GM23338 (cell line): ENCODE results near the gene ELAVL3. TPM values are rescaled to one million over a fixed set of nuclear protein-coding genes. Genes with fewer than 3 reads are reported as not detected.

Experiments
- ATAC-seq: fragments of 200-7000 bp; cut with Tn5 transposase; 3 replicates; pipeline ENCODE4 v1.9.1; 2020
- DNase-seq: peaks from one replicate; pipeline ENCODE4 v3.0.0-alpha.2; 2015; ENCODE audit warnings: low spot score
- H2AFZ ChIP-seq: fragments of 200-600 bp; sonication (generic); 2 replicates; pipeline ENCODE4 v1.8.0; 2016; ENCODE audit warnings: antibody characterized with exemption, mild to moderate bottlenecking, moderate library complexity
- H3F3A ChIP-seq: fragments of 200-600 bp; sonication (generic); replicated peaks from 2 replicates; pipeline ENCODE4 v1.8.0; 2017; ENCODE audit warnings: antibody characterized with exemption, mixed run types, low read depth
- H3K27ac ChIP-seq: fragments of 200-600 bp; sonication (generic); 2 replicates; pipeline ENCODE4 v1.6.1; 2016; ENCODE audit warnings: low read depth
- H3K27me3 ChIP-seq: fragments of 200-600 bp; sonication (generic); 2 replicates; pipeline ENCODE4 v1.8.0; 2016; ENCODE audit warnings: mild to moderate bottlenecking, mixed run types, moderate library complexity; ENCODE audit not compliant: insufficient read depth
- H3K36me3 ChIP-seq: fragments of 200-600 bp; sonication (generic); 2 replicates; pipeline ENCODE4 v1.8.0; 2016; ENCODE audit warnings: mild to moderate bottlenecking; ENCODE audit not compliant: insufficient read depth
- H3K4me1 ChIP-seq: fragments of 200-600 bp; sonication (generic); 2 replicates; pipeline ENCODE4 v1.8.0; 2016; ENCODE audit warnings: mild to moderate bottlenecking, moderate library complexity; ENCODE audit not compliant: insufficient read depth
- H3K4me2 ChIP-seq: fragments of 200-600 bp; sonication (generic); 2 replicates; pipeline ENCODE4 v1.7.1; 2017; ENCODE audit warnings: mixed run types
- H3K4me3 ChIP-seq: fragments of 200-600 bp; sonication (generic); 2 replicates; pipeline ENCODE4 v1.6.1; 2016; ENCODE audit warnings: mixed run types
- H3K79me2 ChIP-seq: fragments of 200-600 bp; sonication (generic); replicated peaks from 2 replicates; pipeline ENCODE4 v1.8.0; 2017; ENCODE audit warnings: mild to moderate bottlenecking; ENCODE audit not compliant: insufficient read depth
- H3K9me2 ChIP-seq: fragments of 200-600 bp; sonication (generic); 2 replicates; pipeline ENCODE4 v1.8.0; 2017; ENCODE audit not compliant: insufficient read depth
- H4K20me1 ChIP-seq: fragments of 200-600 bp; sonication (generic); replicated peaks from 2 replicates; pipeline ENCODE4 v1.8.0; 2017; ENCODE audit warnings: mild to moderate bottlenecking; ENCODE audit not compliant: insufficient read depth
- H3K27ac Mint-ChIP-seq: 2 replicates; pipeline ENCODE4 v1.8.0; 2020; ENCODE audit warnings: inconsistent platforms, mild to moderate bottlenecking, moderate library complexity, mixed read lengths
- H3K27me3 Mint-ChIP-seq: 3 replicates; pipeline ENCODE4 v1.8.0; 2022; ENCODE audit warnings: low read depth, mild to moderate bottlenecking, moderate library complexity, mixed read lengths, inconsistent platforms; ENCODE audit not compliant: insufficient read depth, poor library complexity
- H3K36me3 Mint-ChIP-seq: 3 replicates; pipeline ENCODE4 v1.8.0; 2021; ENCODE audit warnings: low read depth, mild to moderate bottlenecking, inconsistent platforms, moderate library complexity, mixed read lengths
- H3K4me1 Mint-ChIP-seq: 3 replicates; pipeline ENCODE4 v1.8.0; 2020; ENCODE audit warnings: mild to moderate bottlenecking, inconsistent platforms, mixed read lengths
- H3K4me3 Mint-ChIP-seq: 3 replicates; pipeline ENCODE4 v1.8.0; 2021; ENCODE audit warnings: moderate library complexity, mild to moderate bottlenecking, inconsistent platforms, mixed read lengths
- H3K9me3 Mint-ChIP-seq: 3 replicates; pipeline ENCODE4 v1.8.0; 2020; ENCODE audit warnings: moderate library complexity, mild to moderate bottlenecking, inconsistent platforms, mixed read lengths
- CTCF ChIP-seq, 2 experiments: fragments of 200-600 bp in 1 of 2; sonication (generic) in 1 of 2; conservative IDR thresholded peaks; 2 replicates each; pipeline versions ENCODE4 v1.5.1 to v1.6.1; 2016 to 2017; ENCODE audit warnings: antibody characterized with exemption in 2 of 2, low read depth in 2 of 2, mild to moderate bottlenecking in 2 of 2, moderate library complexity in 1 of 2
- EZH2phosphoT487 ChIP-seq: fragments of 200-600 bp; sonication (generic); IDR thresholded peaks from one replicate; pipeline ENCODE4 v1.8.1; 2018; ENCODE audit warnings: antibody characterized with exemption; ENCODE audit not compliant: unreplicated experiment
- NANOG ChIP-seq: IDR thresholded peaks from 2 replicates; pipeline ENCODE4 v1.6.1; 2016; ENCODE audit warnings: antibody characterized with exemption, borderline replicate concordance
- polyA plus RNA-seq: library from polyadenylated mRNA; unstranded; fragments of >200 nt; fragmentation: Nextera tagmentation; extraction: Ambion mirVana; gene quantifications from 2 replicates; pipeline ENCODE4 v1.2.1, GENCODE V29; 2016
- total RNA-seq: library from RNA; depleted of rRNA; stranded (reverse); fragments of >200 nt; shearing (Covaris generic); gene quantifications from 2 replicates; pipeline ENCODE4 v1.2.3, GENCODE V29; 2014
- TF ChIP-seq, protein P1 (sequence below): fragments of 250-450 bp; sonication (Bioruptor Pico); IDR thresholded peaks from 2 replicates; pipeline ENCODE4 v1.5.0; 2020; ENCODE audit warnings: mild to moderate bottlenecking, moderate library complexity

ELAVL3 gene
- total and polyA plus RNA-seq, 2 experiments from 2014 or later: 0.45 to 1.2 TPM

DNA sequence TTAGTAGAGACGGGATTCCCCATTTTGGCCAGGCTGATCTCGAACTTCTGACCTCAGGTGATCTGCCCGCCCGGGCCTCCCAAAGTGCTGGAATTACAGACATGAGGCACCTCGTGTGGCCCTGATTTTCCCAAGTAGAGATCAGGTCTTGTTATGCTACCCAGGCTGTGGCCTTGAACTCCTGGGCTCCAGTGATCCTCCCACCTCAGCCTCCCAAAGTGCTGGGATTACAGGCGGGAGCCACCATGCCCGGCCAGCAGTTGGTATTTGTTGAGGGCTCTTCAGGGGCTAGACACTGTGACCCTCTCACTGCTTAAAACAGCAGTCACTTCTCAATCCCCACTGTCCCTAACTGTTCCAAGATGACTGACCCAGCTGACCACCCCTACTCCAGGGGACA, 8.5 kb upstream of the ELAVL3 start (continued):
- TF ChIP-seq, protein P1, sequence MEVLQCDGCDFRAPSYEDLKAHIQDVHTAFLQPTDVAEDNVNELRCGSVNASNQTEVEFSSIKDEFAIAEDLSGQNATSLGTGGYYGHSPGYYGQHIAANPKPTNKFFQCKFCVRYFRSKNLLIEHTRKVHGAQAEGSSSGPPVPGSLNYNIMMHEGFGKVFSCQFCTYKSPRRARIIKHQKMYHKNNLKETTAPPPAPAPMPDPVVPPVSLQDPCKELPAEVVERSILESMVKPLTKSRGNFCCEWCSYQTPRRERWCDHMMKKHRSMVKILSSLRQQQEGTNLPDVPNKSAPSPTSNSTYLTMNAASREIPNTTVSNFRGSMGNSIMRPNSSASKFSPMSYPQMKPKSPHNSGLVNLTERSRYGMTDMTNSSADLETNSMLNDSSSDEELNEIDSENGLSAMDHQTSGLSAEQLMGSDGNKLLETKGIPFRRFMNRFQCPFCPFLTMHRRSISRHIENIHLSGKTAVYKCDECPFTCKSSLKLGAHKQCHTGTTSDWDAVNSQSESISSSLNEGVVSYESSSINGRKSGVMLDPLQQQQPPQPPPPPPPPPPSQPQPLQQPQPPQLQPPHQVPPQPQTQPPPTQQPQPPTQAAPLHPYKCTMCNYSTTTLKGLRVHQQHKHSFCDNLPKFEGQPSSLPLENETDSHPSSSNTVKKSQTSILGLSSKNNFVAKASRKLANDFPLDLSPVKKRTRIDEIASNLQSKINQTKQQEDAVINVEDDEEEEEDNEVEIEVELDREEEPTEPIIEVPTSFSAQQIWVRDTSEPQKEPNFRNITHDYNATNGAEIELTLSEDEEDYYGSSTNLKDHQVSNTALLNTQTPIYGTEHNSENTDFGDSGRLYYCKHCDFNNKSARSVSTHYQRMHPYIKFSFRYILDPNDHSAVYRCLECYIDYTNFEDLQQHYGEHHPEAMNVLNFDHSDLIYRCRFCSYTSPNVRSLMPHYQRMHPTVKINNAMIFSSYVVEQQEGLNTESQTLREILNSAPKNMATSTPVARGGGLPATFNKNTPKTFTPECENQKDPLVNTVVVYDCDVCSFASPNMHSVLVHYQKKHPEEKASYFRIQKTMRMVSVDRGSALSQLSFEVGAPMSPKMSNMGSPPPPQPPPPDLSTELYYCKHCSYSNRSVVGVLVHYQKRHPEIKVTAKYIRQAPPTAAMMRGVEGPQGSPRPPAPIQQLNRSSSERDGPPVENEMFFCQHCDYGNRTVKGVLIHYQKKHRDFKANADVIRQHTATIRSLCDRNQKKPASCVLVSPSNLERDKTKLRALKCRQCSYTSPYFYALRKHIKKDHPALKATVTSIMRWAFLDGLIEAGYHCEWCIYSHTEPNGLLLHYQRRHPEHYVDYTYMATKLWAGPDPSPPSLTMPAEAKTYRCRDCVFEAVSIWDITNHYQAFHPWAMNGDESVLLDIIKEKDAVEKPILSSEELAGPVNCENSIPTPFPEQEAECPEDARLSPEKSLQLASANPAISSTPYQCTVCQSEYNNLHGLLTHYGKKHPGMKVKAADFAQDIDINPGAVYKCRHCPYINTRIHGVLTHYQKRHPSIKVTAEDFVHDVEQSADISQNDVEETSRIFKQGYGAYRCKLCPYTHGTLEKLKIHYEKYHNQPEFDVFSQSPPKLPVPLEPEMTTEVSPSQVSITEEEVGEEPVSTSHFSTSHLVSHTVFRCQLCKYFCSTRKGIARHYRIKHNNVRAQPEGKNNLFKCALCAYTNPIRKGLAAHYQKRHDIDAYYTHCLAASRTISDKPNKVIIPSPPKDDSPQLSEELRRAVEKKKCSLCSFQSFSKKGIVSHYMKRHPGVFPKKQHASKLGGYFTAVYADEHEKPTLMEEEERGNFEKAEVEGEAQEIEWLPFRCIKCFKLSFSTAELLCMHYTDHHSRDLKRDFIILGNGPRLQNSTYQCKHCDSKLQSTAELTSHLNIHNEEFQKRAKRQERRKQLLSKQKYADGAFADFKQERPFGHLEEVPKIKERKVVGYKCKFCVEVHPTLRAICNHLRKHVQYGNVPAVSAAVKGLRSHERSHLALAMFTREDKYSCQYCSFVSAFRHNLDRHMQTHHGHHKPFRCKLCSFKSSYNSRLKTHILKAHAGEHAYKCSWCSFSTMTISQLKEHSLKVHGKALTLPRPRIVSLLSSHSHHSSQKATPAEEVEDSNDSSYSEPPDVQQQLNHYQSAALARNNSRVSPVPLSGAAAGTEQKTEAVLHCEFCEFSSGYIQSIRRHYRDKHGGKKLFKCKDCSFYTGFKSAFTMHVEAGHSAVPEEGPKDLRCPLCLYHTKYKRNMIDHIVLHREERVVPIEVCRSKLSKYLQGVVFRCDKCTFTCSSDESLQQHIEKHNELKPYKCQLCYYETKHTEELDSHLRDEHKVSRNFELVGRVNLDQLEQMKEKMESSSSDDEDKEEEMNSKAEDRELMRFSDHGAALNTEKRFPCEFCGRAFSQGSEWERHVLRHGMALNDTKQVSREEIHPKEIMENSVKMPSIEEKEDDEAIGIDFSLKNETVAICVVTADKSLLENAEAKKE (CRISPR knock-in tag): no peak
- no peak for TF ChIP-seq EZH2phosphoT487

- Mint-ChIP-seq H3K27ac (no peak overlapping the region), H3K4me1 (peaks cover 3% of the 10 kb centered on the region; the same call in 2 of the 3 replicates), H3K9me3 (no peaks in the 10 kb centered on the region; the same call in 2 of the 3 replicates), H3K4me3 (no peak overlapping the region), H3K36me3 (peaks cover 4% of the 10 kb centered on the region; the same call in 2 of the 3 replicates), H3K27me3 (peaks cover 23% of the 10 kb centered on the region)
- Histone ChIP-seq H2AFZ (no peak overlapping the region), H3K4me2 (no peak overlapping the region), H3K9me2 (no peaks in the 10 kb centered on the region), H3K4me1 (peaks cover 8% of the 10 kb centered on the region), H3K4me3 (no peak overlapping the region), H3K27me3 (peaks cover 13% of the 10 kb centered on the region), H3K79me2 (no peaks in the 10 kb centered on the region), H3K27ac (no peak overlapping the region), H3K36me3 (no peaks in the 10 kb centered on the region), H3F3A (peaks cover 9% of the 10 kb centered on the region), H4K20me1 (no peaks in the 10 kb centered on the region)
- TF ChIP-seq, protein P1 (CRISPR knock-in tag): no peak
- TF ChIP-seq CTCF (conservative IDR thresholded peaks at IDR 0.05; ENCODE audit: low read depth in 2 of 2) (no peak), NANOG (no peak)
- ATAC-seq: no peak
- DNase-seq: no peak
Observed at GRCh38 chr19:11486661-11487503, 6.0 kb upstream of the ELAVL3 start.
